Transverse colon (tissue), 3 donors: ENCODE data around the gene KSR1.

ENCODE experiments used
- CTCF ChIP-seq, 5 experiments: fragments of 200-600 bp in 3 of 5; fragments of 450-650 bp in 2 of 5; sonication (generic) in 3 of 5; IDR thresholded peaks; 1 replicate in 2 of 5; 2 replicates in 3 of 5; pipeline ENCODE4 v1.5.1; 2016 to 2017; ENCODE audit warnings: antibody characterized with exemption in 5 of 5, inconsistent platforms in 3 of 5, mild to moderate bottlenecking in 2 of 5, moderate library complexity in 1 of 5
- POLR2A ChIP-seq: fragments of 450-650 bp; IDR thresholded peaks from one replicate; pipeline ENCODE4 v1.6.1; 2016; ENCODE audit warnings: antibody characterized with exemption, mild to moderate bottlenecking, moderate library complexity

GRCh38 chr17:27609611-27610303 lies 153.5 kb downstream of the KSR1 start:
- no peak for TF ChIP-seq POLR2A
- peak; percentile 43 to 88 (median 69) for TF ChIP-seq CTCF (IDR thresholded peaks at IDR 0.05)
